Skeletal muscle cell (primary cell): Measurements from ENCODE around the gene KREMEN2.

ENCODE experiments used
- DNase-seq: peaks from one replicate; pipeline ENCODE4 v3.0.0-alpha.2; 2010; ENCODE audit warnings: low read depth
- H3K4me3 ChIP-seq: 2 replicates; pipeline ENCODE4 v1.5.1; 2011; ENCODE audit warnings: low read depth, mild to moderate bottlenecking, control low read depth, low read length, moderate library complexity

The KREMEN2 gene

DNA sequence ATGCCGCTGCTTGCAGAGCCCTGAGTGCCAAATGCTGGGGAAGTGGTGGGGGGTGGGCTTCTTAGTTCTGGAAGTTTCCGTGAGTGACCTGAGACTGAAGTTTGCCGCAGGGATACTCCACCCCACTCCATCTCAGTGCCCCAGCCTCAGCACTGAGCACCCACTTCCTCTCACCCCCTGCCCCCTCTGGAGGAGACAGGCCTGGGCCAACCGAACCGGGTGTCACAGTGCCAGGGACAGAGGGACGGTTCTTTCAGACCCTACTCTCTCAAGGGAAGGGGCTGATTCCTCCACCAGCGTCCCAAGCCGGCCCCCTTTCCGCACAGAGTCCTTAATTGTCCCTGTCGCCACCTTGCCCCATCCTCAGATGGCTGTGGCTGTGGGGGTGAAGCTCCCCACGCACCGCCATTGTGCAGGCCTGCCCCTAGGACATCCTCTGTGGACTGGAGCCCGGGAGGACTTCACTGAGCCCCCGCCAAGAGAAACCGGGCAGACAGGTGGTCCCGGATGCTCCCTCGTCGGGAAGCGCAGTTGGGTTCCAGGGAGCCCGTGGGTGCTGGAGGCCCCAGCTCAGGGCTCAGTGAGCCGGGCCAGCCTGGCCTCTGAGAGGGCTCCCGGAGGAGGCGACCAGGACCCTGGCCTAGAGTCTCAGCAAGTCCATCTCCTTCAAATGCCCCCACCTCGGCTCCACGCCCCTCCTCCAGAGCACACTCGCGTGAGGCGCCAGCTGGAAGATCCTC lies 1.6 kb upstream of the KREMEN2 start:
- no peak for DNase-seq
- H3K4me3 ChIP-seq, result no peak overlapping the region

DNA sequence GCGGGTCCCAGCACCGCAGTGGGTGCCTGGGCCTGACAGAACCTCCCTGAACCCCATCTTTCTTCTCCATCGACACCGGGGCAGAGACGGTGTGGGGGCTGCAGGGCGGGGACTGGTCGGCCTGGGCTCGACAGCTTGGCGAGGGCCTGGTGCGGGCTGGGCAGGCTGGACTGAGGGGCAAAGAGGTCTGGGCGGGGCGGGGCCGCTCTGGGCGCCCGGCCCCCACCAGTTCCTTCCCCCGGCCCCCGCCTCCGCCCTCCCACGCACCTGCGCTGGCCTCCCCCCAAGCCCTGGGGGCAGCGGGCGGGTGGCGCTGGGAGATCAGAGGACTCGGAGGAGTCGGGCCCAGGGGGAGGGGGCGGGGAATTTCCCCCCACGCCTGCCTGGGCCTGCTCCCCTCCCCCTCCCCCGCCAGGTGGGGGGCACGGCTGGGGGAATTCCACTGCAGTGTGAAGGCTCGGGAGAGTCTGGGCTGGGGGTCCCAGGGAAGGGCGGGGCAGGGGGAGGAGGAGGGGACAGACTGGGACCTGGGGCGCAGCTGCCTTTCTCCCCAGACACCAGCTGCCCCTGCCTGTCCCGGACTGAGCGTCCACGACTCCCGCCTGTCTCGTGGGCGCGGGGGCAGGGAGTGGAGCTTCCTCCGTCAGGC lies 877 bp upstream of the KREMEN2 start:
- H3K4me3 ChIP-seq, result peak overlapping the region; percentile 41
- DNase-seq, result no peak

DNA sequence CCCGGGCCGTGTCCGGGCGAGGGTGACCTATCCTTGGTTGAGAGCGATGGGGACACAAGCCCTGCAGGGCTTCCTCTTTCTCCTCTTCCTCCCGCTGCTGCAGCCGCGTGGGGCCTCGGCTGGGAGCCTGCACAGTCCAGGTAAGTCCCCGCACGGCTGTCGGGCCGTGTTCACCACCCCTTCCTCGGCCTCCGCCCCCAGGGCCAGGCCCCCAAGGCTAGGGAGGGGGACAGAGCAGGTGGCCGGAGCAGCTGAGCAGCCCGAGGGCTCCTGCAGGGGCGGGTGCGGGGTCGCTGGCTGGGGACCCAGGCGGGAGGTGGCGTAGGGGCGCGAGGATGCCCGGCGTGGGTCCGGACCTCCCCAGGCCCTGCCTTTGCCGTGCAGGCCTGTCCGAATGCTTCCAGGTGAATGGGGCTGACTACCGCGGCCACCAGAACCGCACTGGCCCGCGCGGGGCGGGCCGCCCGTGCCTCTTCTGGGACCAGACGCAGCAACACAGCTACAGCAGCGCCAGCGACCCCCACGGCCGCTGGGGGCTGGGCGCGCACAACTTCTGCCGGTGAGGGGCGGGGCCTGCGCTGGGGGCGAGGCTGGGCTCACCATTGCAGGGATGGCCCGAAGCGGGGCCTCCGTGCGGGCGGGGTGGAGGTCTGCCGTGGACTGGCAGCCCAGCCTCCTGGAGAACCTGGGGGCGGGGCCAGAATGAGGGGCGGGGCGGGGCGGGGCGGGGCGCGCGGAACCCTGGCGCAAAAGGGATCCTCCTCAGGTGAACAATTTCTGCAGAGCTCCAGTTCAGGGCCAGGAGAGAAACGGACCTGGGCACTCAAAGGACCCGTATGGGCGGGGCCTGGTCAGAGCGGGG lies 631 bp downstream of the KREMEN2 start:
- no peak for DNase-seq
- peak overlapping the region; percentile 41 for H3K4me3 ChIP-seq

DNA sequence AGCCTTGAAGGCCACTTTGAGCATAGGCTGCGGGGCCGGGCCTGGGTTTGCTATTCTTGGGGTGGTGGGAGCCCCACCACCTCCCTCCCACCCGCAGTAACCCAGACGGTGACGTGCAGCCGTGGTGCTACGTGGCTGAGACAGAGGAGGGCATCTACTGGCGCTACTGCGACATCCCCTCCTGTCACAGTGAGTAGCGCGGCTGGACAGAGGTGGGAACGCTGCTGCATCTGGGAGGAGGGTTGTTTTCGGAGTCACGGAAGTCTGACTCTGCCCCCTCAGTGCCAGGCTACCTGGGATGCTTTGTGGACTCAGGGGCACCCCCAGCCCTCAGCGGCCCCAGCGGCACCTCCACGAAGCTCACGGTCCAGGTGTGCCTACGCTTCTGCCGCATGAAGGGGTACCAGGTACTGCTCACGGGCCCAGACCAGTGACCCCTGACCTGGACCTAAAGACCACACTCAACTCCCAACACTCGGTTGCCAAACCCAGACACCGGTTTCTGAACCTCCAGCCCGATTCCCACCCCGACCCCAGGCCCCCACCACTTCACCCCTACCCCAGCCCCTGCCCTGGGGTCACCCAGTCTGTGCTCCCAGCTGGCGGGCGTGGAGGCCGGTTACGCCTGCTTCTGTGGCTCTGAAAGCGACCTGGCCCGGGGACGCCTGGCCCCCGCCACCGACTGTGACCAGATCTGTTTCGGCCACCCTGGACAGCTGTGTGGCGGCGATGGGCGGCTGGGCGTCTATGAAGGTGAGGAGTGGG lies 2.1 kb downstream of the KREMEN2 start:
- H3K4me3 ChIP-seq, result no peak overlapping the region
- DNase-seq, result no peak

DNA sequence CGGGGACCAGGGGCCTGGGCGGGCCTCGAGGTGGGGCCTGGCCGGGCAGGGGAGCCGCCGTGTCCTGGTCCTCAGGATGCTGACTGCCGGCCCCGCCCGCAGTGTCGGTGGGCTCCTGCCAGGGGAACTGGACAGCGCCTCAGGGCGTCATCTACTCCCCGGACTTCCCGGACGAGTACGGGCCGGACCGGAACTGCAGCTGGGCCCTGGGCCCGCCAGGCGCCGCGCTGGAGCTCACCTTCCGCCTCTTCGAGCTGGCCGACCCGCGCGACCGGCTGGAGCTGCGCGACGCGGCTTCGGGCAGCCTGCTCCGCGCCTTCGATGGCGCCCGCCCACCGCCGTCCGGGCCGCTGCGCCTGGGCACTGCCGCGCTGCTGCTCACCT lies 2.7 kb downstream of the KREMEN2 start:
- H3K4me3 ChIP-seq, result no peak overlapping the region
- no peak for DNase-seq

DNA sequence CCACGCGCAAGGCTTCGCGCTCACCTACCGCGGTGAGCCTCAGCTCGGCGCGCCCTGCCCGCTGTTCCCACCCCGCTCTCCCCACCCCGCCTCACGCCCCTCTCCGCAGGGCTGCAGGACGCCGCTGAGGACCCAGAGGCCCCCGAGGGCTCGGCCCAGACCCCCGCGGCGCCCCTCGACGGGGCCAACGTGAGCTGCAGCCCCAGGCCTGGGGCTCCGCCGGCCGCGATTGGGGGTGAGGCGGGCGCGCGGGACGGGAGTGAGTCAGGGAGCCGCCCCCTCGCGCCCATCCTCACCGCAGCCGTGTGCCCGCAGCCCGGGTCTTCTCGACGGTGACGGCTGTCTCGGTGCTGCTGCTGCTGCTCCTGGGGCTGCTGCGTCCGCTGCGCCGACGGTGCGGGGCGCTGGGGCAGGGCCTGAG lies 3.1 kb downstream of the KREMEN2 start:
- no peak for DNase-seq
- H3K4me3 ChIP-seq, result no peak overlapping the region

DNA sequence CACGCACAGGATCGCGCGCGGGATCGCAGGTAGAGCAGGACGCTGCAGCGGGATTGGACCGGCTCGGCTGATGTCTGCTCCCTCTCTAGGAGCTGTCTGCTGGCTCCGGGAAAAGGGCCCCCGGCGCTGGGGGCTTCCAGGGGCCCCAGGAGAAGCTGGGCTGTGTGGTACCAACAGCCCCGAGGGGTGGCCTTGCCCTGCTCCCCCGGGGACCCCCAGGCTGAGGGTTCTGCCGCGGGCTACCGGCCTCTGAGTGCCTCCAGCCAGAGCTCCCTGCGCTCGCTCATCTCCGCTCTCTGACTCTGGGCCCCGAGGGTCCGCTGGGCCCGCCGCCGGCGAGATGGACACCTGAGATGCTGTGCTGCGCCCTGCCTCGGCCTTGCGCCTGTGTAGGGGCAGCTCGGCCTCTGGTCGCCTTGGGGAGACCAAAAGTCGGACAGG lies 3.7 kb downstream of the KREMEN2 start:
- H3K4me3 ChIP-seq, result no peak overlapping the region

DNA sequence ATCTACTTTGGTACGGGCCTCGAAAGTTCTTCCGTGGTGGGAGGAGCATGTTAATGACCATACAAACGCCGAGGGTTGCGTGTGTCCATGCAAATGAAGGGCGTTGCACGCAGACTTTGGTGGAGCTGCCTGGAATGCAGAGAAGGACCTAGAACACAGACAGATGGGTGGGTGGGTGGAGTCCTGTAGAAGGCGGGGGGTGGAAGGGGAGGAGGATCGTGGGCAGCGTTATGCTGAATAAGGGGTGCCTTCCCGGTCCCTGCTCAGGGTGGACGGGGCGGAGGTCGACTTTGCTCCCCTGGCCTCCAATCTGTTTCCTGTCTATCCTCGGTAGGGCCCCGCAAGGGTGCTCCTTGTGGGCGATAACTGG lies 4.3 kb downstream of the KREMEN2 start:
- DNase-seq, result no peak
- peak overlapping the region; percentile 67 for H3K4me3 ChIP-seq

More for the DNA sequence above, 3.7 kb downstream of the KREMEN2 start:
- DNase-seq, result no peak

DNA sequence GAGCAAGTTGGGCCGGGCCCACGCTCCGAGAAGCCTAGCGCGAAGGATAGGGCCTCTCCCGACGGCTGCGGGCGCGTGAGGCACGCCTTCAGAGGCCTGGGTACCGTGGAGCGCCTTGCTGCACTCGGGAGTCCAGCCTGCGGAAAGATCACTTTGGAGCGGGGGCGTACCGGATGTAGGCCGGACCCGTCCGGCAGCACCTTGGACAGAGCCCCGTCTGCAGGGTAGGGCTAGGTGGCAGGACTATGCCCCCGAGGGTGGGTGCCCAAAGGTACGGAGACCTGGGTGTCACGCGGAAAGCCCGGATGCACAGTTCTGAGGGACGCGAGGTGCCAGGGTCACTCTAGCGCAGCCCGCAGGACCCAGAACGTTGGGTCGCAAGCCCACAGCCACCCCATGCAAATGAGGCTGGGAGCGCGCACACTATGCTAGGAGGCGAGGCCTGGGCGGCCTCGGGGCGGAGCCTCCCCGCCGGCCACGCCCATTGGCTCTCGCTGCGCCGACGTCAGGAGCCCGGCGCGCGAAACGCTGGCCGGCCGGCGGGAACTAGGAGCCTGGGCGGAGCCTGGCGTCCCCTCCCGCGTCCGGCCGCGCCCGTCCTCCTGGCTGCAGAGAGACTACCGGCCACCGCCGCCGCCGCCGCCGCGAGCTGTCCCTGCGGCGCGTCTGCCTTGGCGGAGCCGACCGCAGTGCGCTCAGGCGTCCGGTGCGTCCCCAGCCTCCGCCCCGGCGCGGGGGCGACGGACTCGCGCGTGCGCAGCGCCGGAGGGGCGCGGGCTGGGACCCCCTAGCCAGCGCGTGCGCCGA lies 4.9 kb downstream of the KREMEN2 start, which contains the start of gene PAQR4:
TSS of gene PAQR4 (plus strand) at position 611 of the 807 bp plus-strand sequence. CDS start 327 bp downstream, outside the sequence.
- peak; percentile 39 for DNase-seq

DNA sequence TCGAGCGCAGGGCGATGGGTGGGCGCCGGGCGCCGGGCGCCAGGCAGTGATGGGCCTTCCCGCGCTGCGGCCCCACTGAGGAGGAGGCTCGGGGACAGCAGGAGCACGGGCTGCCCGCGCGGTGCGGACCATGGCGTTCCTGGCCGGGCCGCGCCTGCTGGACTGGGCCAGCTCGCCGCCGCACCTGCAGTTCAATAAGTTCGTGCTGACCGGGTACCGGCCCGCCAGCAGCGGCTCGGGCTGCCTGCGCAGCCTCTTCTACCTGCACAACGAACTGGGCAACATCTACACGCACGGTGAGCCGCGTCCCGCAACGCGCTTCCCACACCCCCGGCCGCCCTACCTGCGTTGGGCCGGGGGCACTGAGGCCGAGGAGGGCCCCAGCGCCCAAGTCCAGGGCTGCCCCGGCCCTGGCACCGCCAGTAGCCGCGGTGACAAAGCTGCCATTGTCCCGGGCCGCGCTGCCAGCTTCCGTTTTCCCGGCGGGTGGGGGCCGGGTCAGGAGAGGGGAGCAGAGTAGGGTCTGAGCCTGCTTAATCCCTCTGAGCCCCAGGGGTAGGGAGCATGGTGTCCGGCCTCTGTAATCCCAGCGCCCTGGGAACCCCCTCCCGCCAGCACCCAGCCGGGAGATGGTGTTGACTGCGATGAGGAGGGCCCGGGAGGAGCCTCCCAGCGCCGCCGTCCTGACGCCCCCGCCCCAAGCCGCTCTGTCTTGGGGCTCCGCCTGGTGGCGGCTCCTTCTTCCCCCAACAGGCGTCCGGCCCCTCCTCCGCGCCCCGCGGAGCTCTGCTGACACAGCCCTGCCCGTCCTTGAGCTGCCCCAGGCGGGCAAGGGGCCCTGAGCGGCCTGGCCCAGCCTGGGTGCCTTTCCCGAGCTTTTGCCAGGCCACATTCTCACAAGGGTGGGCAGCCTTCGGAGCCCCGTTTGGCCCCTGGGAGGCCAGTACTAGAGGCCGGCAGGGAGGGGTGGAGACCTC lies 5.8 kb downstream of the KREMEN2 start:
- H3K4me3 ChIP-seq, result peak overlapping the region; percentile 67
- DNase-seq, result no peak

More for the DNA sequence above, 4.9 kb downstream of the KREMEN2 start, which contains the start of gene PAQR4:
- peak within 1 kb of the TSS; percentile 67 for H3K4me3 ChIP-seq

DNA sequence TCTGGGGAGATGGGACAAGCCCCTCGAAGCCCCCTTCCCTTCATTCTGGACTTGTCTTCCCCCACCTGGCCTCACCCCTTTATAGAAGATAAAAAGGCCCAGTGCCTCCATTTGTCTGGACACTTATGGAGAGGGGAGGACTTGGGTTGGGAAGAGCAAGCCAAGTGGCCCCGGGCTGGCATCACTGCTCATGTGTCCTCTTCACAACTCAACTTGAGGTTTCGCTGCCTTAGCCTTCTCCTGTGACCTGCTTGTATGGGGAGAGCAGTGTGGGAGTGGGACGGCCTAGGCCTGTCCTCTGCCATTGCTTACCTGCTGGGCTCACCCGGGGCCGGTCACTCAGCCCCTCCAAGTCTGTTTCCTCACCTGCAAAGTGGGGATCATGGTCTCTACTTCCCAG lies 6.5 kb downstream of the KREMEN2 start:
- DNase-seq, result no peak
- peak overlapping the region; percentile 67 for H3K4me3 ChIP-seq

DNA sequence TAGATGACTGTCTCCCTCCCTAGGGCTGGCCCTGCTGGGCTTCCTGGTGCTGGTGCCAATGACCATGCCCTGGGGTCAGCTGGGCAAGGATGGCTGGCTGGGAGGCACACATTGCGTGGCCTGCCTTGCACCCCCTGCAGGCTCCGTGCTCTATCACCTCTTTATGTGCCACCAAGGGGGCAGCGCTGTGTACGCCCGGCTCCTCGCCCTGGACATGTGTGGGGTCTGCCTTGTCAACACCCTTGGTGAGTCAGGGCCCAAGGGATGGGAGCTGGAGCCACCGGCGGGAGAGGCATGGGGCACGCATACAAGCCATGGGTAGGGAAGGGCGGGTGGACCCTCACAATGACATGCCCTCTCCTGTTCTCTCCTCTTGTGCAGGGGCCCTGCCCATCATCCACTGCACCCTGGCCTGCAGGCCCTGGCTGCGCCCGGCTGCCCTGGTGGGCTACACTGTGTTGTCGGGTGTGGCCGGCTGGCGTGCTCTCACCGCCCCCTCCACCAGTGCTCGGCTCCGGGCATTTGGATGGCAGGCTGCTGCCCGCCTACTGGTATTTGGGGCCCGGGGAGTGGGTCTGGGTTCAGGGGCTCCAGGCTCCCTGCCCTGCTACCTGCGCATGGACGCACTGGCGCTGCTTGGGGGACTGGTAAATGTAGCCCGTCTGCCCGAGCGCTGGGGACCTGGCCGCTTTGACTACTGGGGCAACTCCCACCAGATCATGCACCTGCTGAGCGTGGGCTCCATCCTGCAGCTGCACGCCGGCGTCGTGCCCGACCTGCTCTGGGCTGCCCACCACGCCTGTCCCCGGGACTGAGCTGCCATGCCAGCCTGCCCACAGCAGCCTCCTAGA lies 7.3 kb downstream of the KREMEN2 start:
- no peak overlapping the region for H3K4me3 ChIP-seq
- DNase-seq, result no peak

DNA sequence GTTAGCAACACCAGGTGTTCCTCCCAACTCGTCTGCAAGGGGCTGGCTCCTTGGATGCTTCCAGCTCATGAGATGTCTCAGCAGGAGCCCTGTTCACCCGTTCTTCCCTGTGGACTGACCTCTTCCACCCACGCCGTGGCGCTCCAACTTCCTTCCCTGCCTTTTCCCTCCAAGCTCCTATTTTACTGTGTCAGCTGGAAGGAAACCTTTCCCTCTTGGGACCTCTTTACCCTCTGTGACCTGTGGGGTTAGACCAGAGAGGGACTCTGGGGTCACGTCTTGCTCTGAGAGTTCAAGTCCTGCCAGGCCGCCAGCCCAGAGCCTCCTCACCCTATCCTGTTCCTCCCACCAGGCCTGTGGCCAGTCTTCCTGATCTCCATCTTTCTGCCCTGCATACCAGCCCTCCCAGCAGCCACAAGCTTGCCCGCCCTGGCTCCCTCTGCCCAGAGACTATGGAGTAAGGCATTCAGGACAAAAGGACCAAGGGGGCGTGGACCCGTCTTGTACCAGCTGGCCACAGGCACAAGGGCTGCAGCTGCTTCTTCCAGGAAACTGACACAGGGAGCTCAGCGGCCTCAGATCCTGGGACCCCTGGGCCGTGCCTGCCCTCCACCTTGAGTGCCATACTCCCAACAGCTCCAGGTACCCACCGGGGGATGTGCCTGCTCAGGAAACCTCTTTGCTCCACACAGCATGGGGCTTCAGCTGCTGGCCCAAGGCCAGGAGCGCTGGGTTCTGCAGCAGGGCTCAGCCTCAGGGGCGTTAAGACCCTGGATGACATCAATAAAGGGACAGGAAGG lies 8.1 kb downstream of the KREMEN2 start:
- no peak overlapping the region for H3K4me3 ChIP-seq
- DNase-seq, result no peak

DNA sequence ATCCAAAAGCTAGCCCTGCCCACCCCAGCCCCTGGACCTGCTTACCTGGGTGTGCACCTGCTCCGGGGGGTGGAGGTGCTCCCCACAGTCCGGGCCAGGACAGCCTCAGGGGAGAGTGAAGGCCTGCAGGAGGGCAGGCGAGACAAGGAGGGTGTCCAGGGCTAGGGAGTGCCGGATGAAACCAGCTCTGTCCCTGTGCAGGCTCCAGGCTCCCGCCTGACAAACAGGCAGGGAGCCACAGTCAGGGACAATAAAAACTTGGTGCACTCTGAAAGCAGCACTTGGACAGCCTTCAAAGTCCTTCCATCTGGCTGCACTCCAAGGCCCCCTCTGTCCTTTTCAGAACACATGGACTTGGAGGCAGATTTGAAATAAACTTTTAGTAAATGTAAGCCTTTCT lies 9.0 kb downstream of the KREMEN2 start:
- no peak overlapping the region for H3K4me3 ChIP-seq
- DNase-seq, result no peak

DNA sequence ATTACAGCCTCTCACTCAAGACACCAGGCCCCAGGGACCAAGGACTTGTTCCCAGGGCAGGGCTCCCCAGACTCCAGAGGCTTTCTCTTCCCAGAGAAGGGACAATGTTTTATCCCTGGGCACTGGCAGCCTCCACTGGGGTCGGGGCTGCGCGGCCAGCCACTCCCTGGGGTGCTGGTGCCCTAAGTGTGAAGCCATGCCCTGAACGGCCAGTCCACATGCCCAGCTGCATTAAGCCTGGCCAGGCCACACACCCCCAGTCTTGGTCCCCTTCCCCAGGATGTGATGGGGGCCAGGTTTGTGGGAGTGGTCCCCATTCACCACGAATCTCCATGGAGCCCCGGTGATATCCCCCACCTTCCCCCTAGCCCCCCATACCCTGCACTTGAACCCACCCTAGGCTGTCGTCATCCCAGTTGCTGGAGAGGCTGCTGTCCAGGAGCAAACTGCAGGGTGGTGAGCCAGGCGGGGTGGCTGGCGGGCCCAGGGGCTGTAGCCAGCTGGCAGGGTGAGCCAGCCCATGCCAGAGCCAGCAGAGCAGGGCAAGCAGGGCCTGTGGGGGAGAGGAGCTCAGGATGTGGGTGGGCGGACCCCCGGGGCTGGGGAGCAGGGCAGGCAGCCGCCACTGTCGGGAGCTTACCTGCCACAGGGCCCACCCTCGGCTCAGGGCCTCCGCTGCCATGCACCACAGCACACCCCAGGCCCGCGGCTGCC lies 9.7 kb downstream of the KREMEN2 start:
- H3K4me3 ChIP-seq, result no peak overlapping the region
- DNase-seq, result no peak
